ENCODE measurements around the gene GSE1.

DNA sequence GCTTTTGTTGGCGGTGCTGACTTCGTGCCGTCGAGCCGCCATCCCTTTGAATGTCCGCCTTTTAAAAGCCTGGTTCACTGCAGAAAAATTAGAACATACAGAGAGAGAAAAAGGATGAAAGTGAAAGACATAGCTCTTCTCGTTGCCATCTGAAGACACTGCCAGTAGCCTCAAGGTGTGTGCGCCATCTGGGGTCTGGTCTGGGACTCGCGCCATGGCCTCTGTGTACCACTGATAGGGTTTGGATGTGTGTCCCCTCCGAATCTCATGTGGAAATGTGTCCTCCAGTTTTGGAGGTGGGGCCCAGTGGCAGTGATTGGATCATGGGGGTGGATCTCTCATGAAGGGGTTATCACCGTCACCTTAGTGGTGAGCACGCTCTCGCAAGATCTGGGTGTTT, 15.5 kb downstream of the GSE1 start:
- TF ChIP-seq CTCF (IDR thresholded peaks at IDR 0.05): no peak
- no peak for TF ChIP-seq POLR2A (IDR thresholded peaks at IDR 0.05)
- TF ChIP-seq POLR2AphosphoS5 (IDR thresholded peaks at IDR 0.05): no peak

Data from breast epithelium (tissue), 3 donors.